Tibial artery (tissue), 4 donors: Measurements from ENCODE around the gene LACC1.

ENCODE experiments used
- DNase-seq, 2 donors: peaks; one replicate each; pipeline ENCODE4 v3.0.0-alpha.2; 2019
- H3K27ac ChIP-seq, 2 donors: fragments of 200-600 bp; sonication (generic) in 1 of 2; 1 replicate in 1 of 2; 2 replicates in 1 of 2; pipeline ENCODE4 v1.5.1; 2018 to 2019; ENCODE audit warnings: mild to moderate bottlenecking in 1 of 2
- H3K27me3 ChIP-seq, 2 donors: fragments of 200-600 bp; sonication (generic) in 1 of 2; one replicate each; pipeline versions ENCODE4 v1.5.1 to v1.6.0; 2016 to 2019
- H3K36me3 ChIP-seq, 3 donors: fragments of 200-600 bp; sonication (generic) in 2 of 3; one replicate each; pipeline ENCODE4 v1.5.1; 2016 to 2019; ENCODE audit warnings: mild to moderate bottlenecking in 2 of 3
- H3K4me1 ChIP-seq, 4 donors: fragments of 200-600 bp; sonication (generic) in 2 of 4; 1 replicate in 3 of 4; 2 replicates in 1 of 4; pipeline ENCODE4 v1.5.1; 2016 to 2019
- H3K4me3 ChIP-seq, 2 donors: fragments of 200-600 bp; sonication (generic) in 1 of 2; 1 replicate in 1 of 2; 2 replicates in 1 of 2; pipeline ENCODE4 v1.5.1; 2018 to 2019; ENCODE audit warnings: mild to moderate bottlenecking in 2 of 2
- H3K9me3 ChIP-seq, 3 donors: fragments of 200-600 bp; sonication (generic) in 1 of 3; one replicate each; pipeline ENCODE4 v1.5.1; 2016 to 2019
- CTCF ChIP-seq, 2 experiments: fragments of 200-600 bp in 1 of 2; fragments of 450-650 bp in 1 of 2; IDR thresholded peaks; one replicate each; pipeline ENCODE4 v1.5.1; 2017 to 2019; ENCODE audit warnings: antibody characterized with exemption in 2 of 2, mild to moderate bottlenecking in 1 of 2, moderate library complexity in 1 of 2
- intact Hi-C: fragments of 100-400 bp; cut with DNase I; formaldehyde crosslinking; loops from one replicate; pipeline ENCODE4 v1.15.0; 2023; ENCODE audit warnings: low total_unique reads

LACC1 gene

DNA sequence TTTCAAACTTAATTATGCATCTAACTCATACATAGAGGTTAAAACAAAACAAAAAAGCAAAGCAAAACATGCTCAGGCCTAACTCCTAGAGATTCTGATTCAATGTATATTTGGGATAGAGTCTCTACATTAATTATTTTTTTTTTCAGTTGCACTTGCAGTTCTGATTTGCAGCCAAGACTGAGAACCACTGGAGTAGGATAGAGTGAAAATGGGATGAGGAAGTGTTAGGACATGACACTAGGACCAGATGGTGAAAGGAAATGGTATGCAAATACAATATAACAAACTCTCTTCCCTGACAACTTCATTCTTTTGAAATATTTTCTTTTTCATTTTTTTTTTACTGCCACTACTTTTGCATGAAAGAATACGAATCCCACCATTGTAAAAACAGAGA is 1.9 kb upstream of the LACC1 start:
- no peaks in the 10 kb centered on the region for H3K27me3 ChIP-seq
- H3K9me3 ChIP-seq, result no peaks in the 10 kb centered on the region
- no peak overlapping the region for H3K4me3 ChIP-seq
- intact Hi-C loops, result no loop called here
- no peak for DNase-seq
- no peaks in the 10 kb centered on the region for H3K36me3 ChIP-seq
- no peak overlapping the region for H3K27ac ChIP-seq
- peaks cover 0 to 13% (median 4%) of the 10 kb centered on the region in 4 donors for H3K4me1 ChIP-seq
- TF ChIP-seq CTCF (IDR thresholded peaks at IDR 0.05), result no peak

DNA sequence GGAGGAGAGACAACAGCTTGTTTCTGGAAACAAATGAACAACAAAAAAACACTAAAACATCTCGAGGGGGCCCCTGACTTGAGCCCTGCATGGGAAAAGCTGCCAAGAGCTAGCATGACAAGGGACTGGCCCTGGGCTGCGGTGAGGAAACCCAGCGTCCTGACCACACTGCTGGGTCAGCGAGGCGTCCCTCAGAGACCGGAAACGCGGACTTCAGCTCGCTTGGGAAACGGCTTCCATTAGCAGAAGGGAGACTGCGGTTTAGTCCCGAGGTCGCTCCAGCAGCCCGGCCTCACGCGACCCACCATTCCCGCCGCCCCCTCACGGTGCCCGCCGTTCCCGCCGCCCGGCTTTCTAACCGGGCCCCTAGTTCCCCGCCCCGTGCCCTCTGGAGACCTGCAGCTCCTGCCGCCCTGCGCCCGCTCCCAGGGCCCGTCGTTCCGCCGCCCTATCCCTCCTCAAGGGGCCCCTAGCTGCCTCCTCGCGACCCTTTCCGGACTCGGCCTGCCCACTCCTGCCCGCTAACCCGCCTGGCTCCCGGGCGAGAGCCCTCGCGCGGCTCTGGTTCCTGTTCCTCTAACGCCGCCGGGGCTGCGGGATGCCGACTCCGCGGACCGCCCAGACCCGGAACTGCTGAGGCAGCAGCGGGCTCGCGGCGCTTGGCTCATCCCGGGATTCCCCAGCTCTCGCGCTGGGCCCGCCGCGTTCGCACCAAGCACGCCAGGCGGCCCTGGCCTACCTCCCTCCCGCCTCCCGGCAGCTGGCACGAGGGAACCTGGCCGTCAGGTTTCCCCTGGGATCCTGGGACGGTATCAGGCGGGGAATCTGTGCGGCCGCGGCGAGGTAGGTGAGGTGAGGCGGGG is 581 bp upstream of the LACC1 start, which contains the start of gene CCDC122:
CCDC122 (minus strand) TSS at position 849 of the 863 bp plus-strand sequence. CDS start 10,364 bp downstream, outside the sequence.
- Histone ChIP-seq H3K27me3 (no peaks in the 10 kb centered on the region), H3K27ac (peak within 1 kb of the TSS; percentile 96 to 99), H3K9me3 (no peaks in the 10 kb centered on the region), H3K4me1 (peaks cover 0 to 13% (median 4%) of the 10 kb centered on the region in 4 donors), H3K4me3 (peak within 1 kb of the TSS; percentile 86 to 94), H3K36me3 (no peaks in the 10 kb centered on the region)
- TF ChIP-seq CTCF (IDR thresholded peaks at IDR 0.05), result no peak
- peak; percentile 80 to 89 for DNase-seq
- intact Hi-C loops, result no loop called here

GRCh38 chr13:43880214-43880855 is 631 bp downstream of the LACC1 start:
- intact Hi-C loops, result no loop called here
- Histone ChIP-seq H3K4me3 (peak overlapping the region; percentile 86 to 94), H3K4me1 (peaks cover 0 to 13% (median 4%) of the 10 kb centered on the region in 4 donors), H3K27me3 (no peaks in the 10 kb centered on the region), H3K36me3 (no peaks in the 10 kb centered on the region), H3K9me3 (no peaks in the 10 kb centered on the region), H3K27ac (peak overlapping the region; percentile 96 to 99)
- DNase-seq, result no peak
- no peak for TF ChIP-seq CTCF (IDR thresholded peaks at IDR 0.05)

- Histone ChIP-seq H3K36me3 (no peaks in the 10 kb centered on the region), H3K9me3 (no peaks in the 10 kb centered on the region), H3K4me1 (peaks cover 0 to 13% (median 4%) of the 10 kb centered on the region in 4 donors), H3K27me3 (no peaks in the 10 kb centered on the region), H3K27ac (no peak overlapping the region), H3K4me3 (no peak overlapping the region)
- no peak for TF ChIP-seq CTCF (IDR thresholded peaks at IDR 0.05)
- intact Hi-C loops, result no loop called here
- no peak for DNase-seq
These were observed 1.2 kb downstream of the LACC1 start for GRCh38 chr13:43880926-43881325.

DNA sequence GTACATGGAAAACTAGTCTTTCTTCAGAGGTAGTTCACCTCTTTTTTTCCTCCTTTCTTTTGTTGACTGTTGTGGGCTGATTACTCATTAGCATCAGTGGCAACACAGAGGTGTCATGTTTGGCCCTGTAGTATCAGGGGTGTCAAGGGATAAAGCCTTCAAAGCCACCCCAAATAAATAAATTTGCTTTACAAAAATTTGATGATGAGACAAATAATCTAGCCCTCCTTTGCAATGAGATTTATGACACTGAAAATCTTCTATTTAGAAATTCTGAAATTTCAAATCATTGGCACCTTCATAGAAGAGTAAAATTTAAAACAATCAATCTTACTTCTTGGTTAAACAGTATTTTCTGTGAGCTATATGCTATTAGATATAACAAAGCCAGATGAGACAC is 1.9 kb downstream of the LACC1 start:
- Histone ChIP-seq H3K27me3 (no peaks in the 10 kb centered on the region), H3K4me1 (peaks cover 0 to 13% (median 4%) of the 10 kb centered on the region in 4 donors), H3K27ac (no peak overlapping the region), H3K36me3 (no peaks in the 10 kb centered on the region), H3K9me3 (no peaks in the 10 kb centered on the region), H3K4me3 (no peak overlapping the region)
- no peak for DNase-seq
- intact Hi-C loops, result no loop called here
- no peak for TF ChIP-seq CTCF (IDR thresholded peaks at IDR 0.05)
